HCT116 (cell line): ENCODE data around the gene ZBTB16. TPM values are rescaled to one million over a fixed set of nuclear protein-coding genes. Genes with fewer than 3 reads are reported as not detected.

ENCODE experiments used
- ATAC-seq: fragments of 200-7000 bp; cut with Tn5 transposase; 2 replicates; pipeline ENCODE4 v1.9.1; 2020; ENCODE audit warnings: mild to moderate bottlenecking, moderate library complexity
- BruUV-seq: library from RNA; stranded (reverse); fragments of 400-500 nt; replicated peaks from 2 replicates; lab custom pipeline; 2021; lab: Mats Ljungman, UMichigan
- CTCF ChIA-PET: fragments of 300-600 bp; sonication (Branson Sonifier 250); formaldehyde crosslinking; loops from one replicate; lab custom pipeline; 2021; ENCODE audit warnings: antibody characterized with exemption; lab: Charles Lee
- POLR2A ChIA-PET: fragments of 300-600, 350-600 bp; sonication (Branson Sonifier 250); formaldehyde crosslinking; loops from one replicate; lab custom pipeline; 2021; ENCODE audit warnings: antibody characterized with exemption; lab: Charles Lee
- RAD21 ChIA-PET, 2 experiments: fragments of 300-600 bp; sonication (Branson Sonifier 250); formaldehyde crosslinking; loops; one replicate each; lab custom pipeline; 2023; ENCODE audit warnings: low total read pairs in 2 of 2; ENCODE audit not compliant: uncharacterized antibody in 2 of 2, unreplicated experiment in 2 of 2, low non-redundant PET in 1 of 2; lab: Charles Lee
- DNase-seq: peaks from one replicate; pipeline ENCODE4 v3.0.0-alpha.2; 2010; ENCODE audit warnings: low read depth, low spot score
- H2AFZ ChIP-seq: fragments of 200-600 bp; shearing (Covaris generic), sonication (generic); 2 replicates; pipeline ENCODE4 v1.6.1; 2017; ENCODE audit warnings: low read depth, mixed run types, mixed read lengths, antibody characterized with exemption, low read length; ENCODE audit not compliant: poor library complexity, severe bottlenecking
- H3K27ac ChIP-seq: 2 replicates; pipeline ENCODE4 v1.5.1; 2012; ENCODE audit warnings: low read depth, low read length
- H3K27me3 ChIP-seq: fragments of 200-600 bp; sonication (generic); 2 replicates; pipeline ENCODE4 v1.6.1; 2016; ENCODE audit warnings: mixed run types, low read length, mixed read lengths; ENCODE audit not compliant: insufficient read depth
- H3K36me3 ChIP-seq, 2 experiments: fragments of 200-500 bp in 1 of 2; fragments of 200-600 bp in 1 of 2; sonication (Bioruptor generic) in 1 of 2; sonication (generic) in 1 of 2; 2 replicates each; pipeline versions ENCODE4 v1.5.1 to v1.6.1; 2014 to 2016; ENCODE audit warnings: low read length in 2 of 2, inconsistent platforms in 1 of 2, mixed read lengths in 1 of 2, mixed run types in 1 of 2; ENCODE audit not compliant: insufficient read depth in 2 of 2, control insufficient read depth in 1 of 2
- H3K4me1 ChIP-seq, 2 experiments: fragments of 200-600 bp in 1 of 2; sonication (generic) in 1 of 2; 2 replicates each; pipeline versions ENCODE4 v1.5.1 to v1.6.1; 2012 to 2017; ENCODE audit warnings: low read length in 2 of 2, inconsistent platforms in 1 of 2, mild to moderate bottlenecking in 1 of 2, mixed read lengths in 1 of 2, mixed run types in 1 of 2, moderate library complexity in 1 of 2; ENCODE audit not compliant: insufficient read depth in 2 of 2, control insufficient read depth in 1 of 2
- H3K4me2 ChIP-seq: fragments of 200-600 bp; sonication (generic); 2 replicates; pipeline ENCODE4 v1.6.1; 2017; ENCODE audit warnings: mixed run types, low read length, mixed read lengths
- H3K4me3 ChIP-seq, 2 experiments: fragments of 200-600 bp in 1 of 2; sonication (generic) in 1 of 2; replicated peaks in 1 of 2; 2 replicates each; pipeline ENCODE4 v1.5.1; 2011 to 2016; ENCODE audit warnings: low read length in 2 of 2, control low read depth in 1 of 2, low read depth in 1 of 2, mild to moderate bottlenecking in 1 of 2, mixed read lengths in 1 of 2, mixed run types in 1 of 2
- H3K79me2 ChIP-seq: fragments of 200-600 bp; sonication (generic); 2 replicates; pipeline ENCODE4 v1.6.1; 2017; ENCODE audit warnings: mild to moderate bottlenecking, mixed run types, low read length, moderate library complexity, mixed read lengths; ENCODE audit not compliant: insufficient read depth
- H3K9ac ChIP-seq: fragments of 200-600 bp; sonication (generic); 2 replicates; pipeline ENCODE4 v1.6.1; 2016; ENCODE audit warnings: low read length, mixed read lengths
- H3K9me2 ChIP-seq: fragments of 200-600 bp; sonication (generic), shearing (Covaris generic); 2 replicates; pipeline ENCODE4 v1.6.1; 2017; ENCODE audit warnings: mixed run types, mild to moderate bottlenecking, moderate library complexity; ENCODE audit not compliant: insufficient read depth
- H3K9me3 ChIP-seq, 2 experiments: fragments of 200-500 bp in 1 of 2; fragments of 200-600 bp in 1 of 2; sonication (Bioruptor generic) in 1 of 2; sonication (generic) in 1 of 2; 2 replicates each; pipeline ENCODE4 v1.6.1; 2014 to 2017; ENCODE audit warnings: low read length in 2 of 2, mixed read lengths in 2 of 2, inconsistent platforms in 1 of 2, low read depth in 1 of 2, mild to moderate bottlenecking in 1 of 2, mixed run types in 1 of 2, moderate library complexity in 1 of 2; ENCODE audit not compliant: control insufficient read depth in 1 of 2, insufficient read depth in 1 of 2
- H4K20me1 ChIP-seq: fragments of 200-600 bp; sonication (generic), shearing (Covaris generic); 2 replicates; pipeline ENCODE4 v1.6.1; 2017; ENCODE audit warnings: mixed run types, mild to moderate bottlenecking, moderate library complexity; ENCODE audit not compliant: insufficient read depth
- CEBPB ChIP-seq: IDR thresholded peaks from 2 replicates; pipeline ENCODE4 v1.6.1; 2012; ENCODE audit warnings: low read depth
- EZH2 ChIP-seq: fragments of 200-600 bp; sonication (generic); IDR thresholded peaks from 2 replicates; pipeline ENCODE4 v1.6.1; 2017; ENCODE audit warnings: antibody characterized with exemption, mixed run types
- EZH2phosphoT487 ChIP-seq: fragments of 200-600 bp; IDR thresholded peaks from 2 replicates; pipeline ENCODE4 v1.6.1; 2018; ENCODE audit warnings: antibody characterized with exemption, borderline replicate concordance
- FOSL1 ChIP-seq: IDR thresholded peaks from 2 replicates; pipeline ENCODE4 v1.6.1; 2012; ENCODE audit warnings: low read depth
- JUND ChIP-seq: IDR thresholded peaks from 2 replicates; pipeline ENCODE4 v1.6.1; 2012
- MAX ChIP-seq: IDR thresholded peaks from 2 replicates; pipeline ENCODE4 v1.6.1; 2012
- POLR2A ChIP-seq: IDR thresholded peaks from 2 replicates; pipeline ENCODE4 v1.7.0; 2011; ENCODE audit warnings: borderline replicate concordance; ENCODE audit not compliant: insufficient read depth, insufficient read length; ENCODE audit errors: extremely low read depth
- RAD21 ChIP-seq: IDR thresholded peaks from 2 replicates; pipeline ENCODE4 v1.6.1; 2012; ENCODE audit warnings: low read depth, mild to moderate bottlenecking
- REST ChIP-seq: IDR thresholded peaks from 2 replicates; pipeline ENCODE4 v1.6.1; 2012; ENCODE audit warnings: low read depth
- SIN3A ChIP-seq: IDR thresholded peaks from 2 replicates; pipeline ENCODE4 v1.6.1; 2012; ENCODE audit warnings: low read depth
- SRF ChIP-seq: IDR thresholded peaks from 2 replicates; pipeline ENCODE4 v1.6.1; 2012; ENCODE audit warnings: low read depth
- TCF7L2 ChIP-seq: IDR thresholded peaks from 2 replicates; pipeline ENCODE4 v1.7.0; 2011; ENCODE audit warnings: borderline replicate concordance, inconsistent platforms; ENCODE audit not compliant: insufficient read depth, insufficient read length; ENCODE audit errors: extremely low read depth
- YY1 ChIP-seq: IDR thresholded peaks from 2 replicates; pipeline ENCODE4 v1.6.1; 2011; ENCODE audit warnings: low read length, low read depth, moderate library complexity, mild to moderate bottlenecking; ENCODE audit not compliant: insufficient replicate concordance; ENCODE audit errors: extremely low read depth
- ZNF274 ChIP-seq: fragments of 200-500 bp; sonication (Bioruptor generic); IDR thresholded peaks from 2 replicates; pipeline ENCODE4 v1.6.1; 2014; ENCODE audit warnings: mild to moderate bottlenecking, low read depth, low read length, inconsistent platforms
- intact Hi-C: fragments of 100-400 bp; cut with micrococcal nuclease; formaldehyde crosslinking; loops from 2 replicates; pipeline ENCODE4 v1.10.0; 2022
- total RNA-seq: library from RNA; stranded (reverse); gene quantifications from one replicate; pipeline ENCODE4 v1.2.1, GENCODE V29; 2021; ENCODE audit not compliant: unreplicated experiment
- TF ChIP-seq, protein P1 (sequence below): IDR thresholded peaks from 2 replicates; pipeline ENCODE4 v1.6.1; 2012
- TF ChIP-seq, protein P2 (sequence below): IDR thresholded peaks from 2 replicates; pipeline ENCODE4 v1.6.1; 2011; ENCODE audit warnings: mild to moderate bottlenecking, low read length, moderate library complexity; ENCODE audit not compliant: insufficient replicate concordance; ENCODE audit errors: extremely low read depth

Gene ZBTB16
- total RNA-seq, 1 experiment from 2014 or later, result 0.30 TPM

GRCh38 chr11:114052160-114052559 is 7.4 kb upstream of the ZBTB16 start:
- Histone ChIP-seq H2AFZ (no peak overlapping the region), H4K20me1 (no peaks in the 10 kb centered on the region), H3K79me2 (no peaks in the 10 kb centered on the region), H3K9ac (no peak overlapping the region), H3K27me3 (peaks cover 3% of the 10 kb centered on the region; the same call in 1 of the 2 replicates), H3K9me3 (no peaks in the 10 kb centered on the region), H3K4me2 (no peak overlapping the region), H3K36me3 (no peaks in the 10 kb centered on the region), H3K9me2 (no peaks in the 10 kb centered on the region), H3K4me3 (no peak overlapping the region), H3K4me1 (no peaks in the 10 kb centered on the region; a peak in 1 of 4 replicates), H3K27ac (no peak overlapping the region)
- ChIA-PET CTCF (no interaction called here), RAD21 (no interaction called here), POLR2A (no interaction called here)
- no peak for TF ChIP-seq RAD21
- TF ChIP-seq ZNF274, result no peak
- intact Hi-C loops, result no loop called here
- BruUV-seq, result no TSS peak
- ATAC-seq (no peak), DNase-seq (no peak)

DNA sequence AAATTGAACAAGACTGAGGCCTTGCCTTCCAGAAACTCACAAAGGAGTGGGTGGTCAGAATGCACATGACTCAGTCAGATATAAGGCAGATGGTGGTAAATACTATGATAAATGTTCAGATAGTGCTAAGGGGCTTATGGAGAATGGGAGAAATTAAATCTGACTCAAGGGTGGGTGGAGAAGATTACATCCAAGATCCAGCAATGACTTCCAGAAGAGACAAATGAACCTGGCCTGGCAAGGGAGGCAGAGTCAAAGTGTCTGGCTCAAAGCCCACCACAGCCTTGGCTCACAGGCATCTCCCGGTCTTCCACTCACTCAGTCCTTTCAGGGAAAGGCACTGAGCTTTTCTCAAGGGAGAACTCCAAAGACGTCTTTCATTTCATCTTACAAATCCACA is 6.1 kb upstream of the ZBTB16 start:
- intact Hi-C loops, result no loop called here
- H3K27me3 ChIP-seq, result peaks cover 8% of the 10 kb centered on the region; the same call in 1 of the 2 replicates
- no peak overlapping the region for H3K4me3 ChIP-seq
- ChIA-PET POLR2A (no interaction called here), CTCF (no interaction called here), RAD21 (no interaction called here)
- no peaks in the 10 kb centered on the region; a peak in 1 of 4 replicates for H3K4me1 ChIP-seq
- ATAC-seq (no peak), DNase-seq (no peak)
- H3K9ac ChIP-seq, result no peak overlapping the region
- H2AFZ ChIP-seq, result no peak overlapping the region
- H3K36me3 ChIP-seq, result no peaks in the 10 kb centered on the region
- H3K79me2 ChIP-seq, result no peaks in the 10 kb centered on the region
- no peaks in the 10 kb centered on the region for H3K9me2 ChIP-seq
- no peak overlapping the region for H3K4me2 ChIP-seq
- BruUV-seq, result no TSS peak
- H4K20me1 ChIP-seq, result no peaks in the 10 kb centered on the region
- no peak overlapping the region for H3K27ac ChIP-seq
- H3K9me3 ChIP-seq, result no peaks in the 10 kb centered on the region
- TF ChIP-seq TCF7L2, result no peak
- TF ChIP-seq, protein P1, sequence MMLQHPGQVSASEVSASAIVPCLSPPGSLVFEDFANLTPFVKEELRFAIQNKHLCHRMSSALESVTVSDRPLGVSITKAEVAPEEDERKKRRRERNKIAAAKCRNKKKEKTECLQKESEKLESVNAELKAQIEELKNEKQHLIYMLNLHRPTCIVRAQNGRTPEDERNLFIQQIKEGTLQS, result no peak
- TF ChIP-seq CEBPB, result no peak
- no peak for TF ChIP-seq REST
- TF ChIP-seq ZNF274, result no peak
- no peak for TF ChIP-seq FOSL1
- no peak for TF ChIP-seq YY1
- TF ChIP-seq, protein P2, sequence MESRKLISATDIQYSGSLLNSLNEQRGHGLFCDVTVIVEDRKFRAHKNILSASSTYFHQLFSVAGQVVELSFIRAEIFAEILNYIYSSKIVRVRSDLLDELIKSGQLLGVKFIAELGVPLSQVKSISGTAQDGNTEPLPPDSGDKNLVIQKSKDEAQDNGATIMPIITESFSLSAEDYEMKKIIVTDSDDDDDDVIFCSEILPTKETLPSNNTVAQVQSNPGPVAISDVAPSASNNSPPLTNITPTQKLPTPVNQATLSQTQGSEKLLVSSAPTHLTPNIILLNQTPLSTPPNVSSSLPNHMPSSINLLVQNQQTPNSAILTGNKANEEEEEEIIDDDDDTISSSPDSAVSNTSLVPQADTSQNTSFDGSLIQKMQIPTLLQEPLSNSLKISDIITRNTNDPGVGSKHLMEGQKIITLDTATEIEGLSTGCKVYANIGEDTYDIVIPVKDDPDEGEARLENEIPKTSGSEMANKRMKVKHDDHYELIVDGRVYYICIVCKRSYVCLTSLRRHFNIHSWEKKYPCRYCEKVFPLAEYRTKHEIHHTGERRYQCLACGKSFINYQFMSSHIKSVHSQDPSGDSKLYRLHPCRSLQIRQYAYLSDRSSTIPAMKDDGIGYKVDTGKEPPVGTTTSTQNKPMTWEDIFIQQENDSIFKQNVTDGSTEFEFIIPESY, result no peak
- TF ChIP-seq EZH2phosphoT487, result no peak
- no peak for TF ChIP-seq SRF
- TF ChIP-seq EZH2, result no peak
- TF ChIP-seq SIN3A, result no peak
- no peak for TF ChIP-seq JUND
- no peak for TF ChIP-seq MAX
- TF ChIP-seq POLR2A, result no peak
